DOHH2 (cell line): Measurements from ENCODE around the gene OBSCN.

Source experiments
- EZH2phosphoT487 ChIP-seq: fragments of 200-600 bp; sonication (generic); IDR thresholded peaks from 2 replicates; pipeline ENCODE4 v1.6.1; 2017; ENCODE audit warnings: borderline replicate concordance, mild to moderate bottlenecking, antibody characterized with exemption, low read length, moderate library complexity, mixed read lengths
- TF ChIP-seq, protein P1 (sequence below): fragments of 200-600 bp; sonication (generic); IDR thresholded peaks from one replicate; pipeline ENCODE4 v1.5.1; 2014; ENCODE audit warnings: antibody characterized with exemption, mild to moderate bottlenecking, low read depth, low read length; ENCODE audit not compliant: poor library complexity, severe bottlenecking

DNA sequence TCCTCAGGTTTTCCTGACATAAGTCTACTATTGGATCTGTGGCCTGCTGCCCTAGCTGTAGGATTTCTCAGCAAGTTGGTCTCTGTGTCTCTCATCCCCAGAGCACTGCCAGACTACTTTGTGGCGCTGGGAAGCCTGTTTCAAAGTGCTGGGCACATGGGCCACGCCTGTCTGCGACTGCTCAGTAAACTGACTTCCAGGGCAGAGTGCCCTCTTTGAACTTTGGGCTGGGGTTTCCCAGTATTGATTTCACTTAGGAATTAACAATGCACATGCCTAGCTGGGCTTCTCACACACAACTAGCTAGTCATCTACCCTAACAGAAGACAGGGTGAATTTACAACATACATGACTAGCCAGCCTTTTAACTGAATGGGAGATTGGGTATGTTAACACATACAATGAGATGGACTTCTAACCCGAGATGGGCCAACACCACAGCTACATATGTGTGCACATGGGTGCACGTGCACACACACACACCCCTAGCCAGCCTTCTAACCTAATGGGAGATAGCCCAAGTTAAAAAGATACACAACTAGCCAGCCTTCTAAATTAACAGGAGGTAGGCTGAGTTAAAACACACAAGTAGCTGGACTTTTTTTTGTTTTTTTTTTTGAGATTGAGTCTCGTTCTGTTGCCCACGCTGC lies 215.7 kb downstream of the OBSCN start:
- TF ChIP-seq, protein P1, sequence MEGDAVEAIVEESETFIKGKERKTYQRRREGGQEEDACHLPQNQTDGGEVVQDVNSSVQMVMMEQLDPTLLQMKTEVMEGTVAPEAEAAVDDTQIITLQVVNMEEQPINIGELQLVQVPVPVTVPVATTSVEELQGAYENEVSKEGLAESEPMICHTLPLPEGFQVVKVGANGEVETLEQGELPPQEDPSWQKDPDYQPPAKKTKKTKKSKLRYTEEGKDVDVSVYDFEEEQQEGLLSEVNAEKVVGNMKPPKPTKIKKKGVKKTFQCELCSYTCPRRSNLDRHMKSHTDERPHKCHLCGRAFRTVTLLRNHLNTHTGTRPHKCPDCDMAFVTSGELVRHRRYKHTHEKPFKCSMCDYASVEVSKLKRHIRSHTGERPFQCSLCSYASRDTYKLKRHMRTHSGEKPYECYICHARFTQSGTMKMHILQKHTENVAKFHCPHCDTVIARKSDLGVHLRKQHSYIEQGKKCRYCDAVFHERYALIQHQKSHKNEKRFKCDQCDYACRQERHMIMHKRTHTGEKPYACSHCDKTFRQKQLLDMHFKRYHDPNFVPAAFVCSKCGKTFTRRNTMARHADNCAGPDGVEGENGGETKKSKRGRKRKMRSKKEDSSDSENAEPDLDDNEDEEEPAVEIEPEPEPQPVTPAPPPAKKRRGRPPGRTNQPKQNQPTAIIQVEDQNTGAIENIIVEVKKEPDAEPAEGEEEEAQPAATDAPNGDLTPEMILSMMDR, result no peak
- no peak for TF ChIP-seq EZH2phosphoT487
